Tibial nerve (tissue), 4 donors: ENCODE results near the gene HINT2. TPM values are rescaled to one million over a fixed set of nuclear protein-coding genes. Genes with fewer than 3 reads are reported as not detected.

Source experiments
- DNase-seq, 2 donors: peaks; one replicate each; pipeline ENCODE4 v3.0.0-alpha.2; 2019; ENCODE audit warnings: low spot score in 2 of 2
- H3K27ac ChIP-seq, 4 donors: fragments of 200-600 bp; sonication (generic) in 3 of 4; one replicate each; pipeline ENCODE4 v1.5.1; 2017 to 2019; ENCODE audit warnings: mild to moderate bottlenecking in 1 of 4
- H3K27me3 ChIP-seq, 2 donors: fragments of 200-600 bp; sonication (generic) in 1 of 2; one replicate each; pipeline versions ENCODE4 v1.5.1 to v1.6.0; 2017 to 2019
- H3K36me3 ChIP-seq, 3 donors: fragments of 200-600 bp; sonication (generic); one replicate each; pipeline ENCODE4 v1.5.1; 2018 to 2019
- H3K4me1 ChIP-seq, 4 donors: fragments of 200-600 bp; sonication (generic) in 3 of 4; one replicate each; pipeline ENCODE4 v1.5.1; 2017 to 2019
- H3K4me3 ChIP-seq, 4 donors: fragments of 200-600 bp; sonication (generic) in 3 of 4; one replicate each; pipeline ENCODE4 v1.5.1; 2017 to 2019; ENCODE audit warnings: mild to moderate bottlenecking in 1 of 4, moderate library complexity in 1 of 4
- H3K9me3 ChIP-seq, 4 donors: fragments of 200-600 bp; sonication (generic) in 3 of 4; one replicate each; pipeline ENCODE4 v1.5.1; 2017 to 2019
- CTCF ChIP-seq, 5 experiments: fragments of 200-600 bp in 3 of 5; fragments of 450-650 bp in 2 of 5; sonication (generic) in 3 of 5; IDR thresholded peaks; one replicate each; pipeline ENCODE4 v1.5.1; 2016 to 2019; ENCODE audit warnings: antibody characterized with exemption in 5 of 5, mild to moderate bottlenecking in 3 of 5, moderate library complexity in 2 of 5
- EP300 ChIP-seq, 2 donors: sonication (generic); formaldehyde crosslinking; IDR thresholded peaks; one replicate each; pipeline ENCODE4 v1.6.1; 2017; ENCODE audit warnings: antibody characterized with exemption in 2 of 2, mild to moderate bottlenecking in 1 of 2
- POLR2A ChIP-seq, 2 donors: fragments of 450-650 bp; IDR thresholded peaks; one replicate each; pipeline ENCODE4 v1.6.1; 2017; ENCODE audit warnings: antibody characterized with exemption in 2 of 2, mild to moderate bottlenecking in 2 of 2, moderate library complexity in 2 of 2
- WGBS, 2 donors: methylation state at CpG; one replicate each; pipeline ENCODE4 v1.1.5; 2018; 5-methylcytosine and 5-hydroxymethylcytosine counted together
- total RNA-seq, 4 donors: library from RNA; depleted of rRNA; stranded (reverse); fragments of >200 nt; gene quantifications; one replicate each; pipeline ENCODE4 v1.1.0, GENCODE V29; 2016

The HINT2 gene
- total RNA-seq, 4 donors from 2014 or later: 21.0 to 74.3 (median 35.9) TPM

GRCh38 chr9:35859990-35860339, 45.1 kb upstream of the HINT2 start:
- peak overlapping the region in 1 of 4 donors; percentile 18 for H3K27ac ChIP-seq
- H3K9me3 ChIP-seq: no peaks in the 10 kb centered on the region
- TF ChIP-seq POLR2A (IDR thresholded peaks at IDR 0.05) (no peak), EP300 (IDR thresholded peaks at IDR 0.05) (peak in 1 of 2 donors; percentile 22), CTCF (IDR thresholded peaks at IDR 0.05) (no peak)
- H3K36me3 ChIP-seq: peaks cover 0 to under 1% (median 0%) of the 10 kb centered on the region in 3 donors
- no peak overlapping the region for H3K4me3 ChIP-seq
- 41 to 48% methylated on average over 3 of the region's 3 CpGs for WGBS, 2 donors
- H3K27me3 ChIP-seq: no peaks in the 10 kb centered on the region
- H3K4me1 ChIP-seq: peaks cover 0 to 14% (median 0%) of the 10 kb centered on the region in 4 donors
- no peak for DNase-seq

DNA sequence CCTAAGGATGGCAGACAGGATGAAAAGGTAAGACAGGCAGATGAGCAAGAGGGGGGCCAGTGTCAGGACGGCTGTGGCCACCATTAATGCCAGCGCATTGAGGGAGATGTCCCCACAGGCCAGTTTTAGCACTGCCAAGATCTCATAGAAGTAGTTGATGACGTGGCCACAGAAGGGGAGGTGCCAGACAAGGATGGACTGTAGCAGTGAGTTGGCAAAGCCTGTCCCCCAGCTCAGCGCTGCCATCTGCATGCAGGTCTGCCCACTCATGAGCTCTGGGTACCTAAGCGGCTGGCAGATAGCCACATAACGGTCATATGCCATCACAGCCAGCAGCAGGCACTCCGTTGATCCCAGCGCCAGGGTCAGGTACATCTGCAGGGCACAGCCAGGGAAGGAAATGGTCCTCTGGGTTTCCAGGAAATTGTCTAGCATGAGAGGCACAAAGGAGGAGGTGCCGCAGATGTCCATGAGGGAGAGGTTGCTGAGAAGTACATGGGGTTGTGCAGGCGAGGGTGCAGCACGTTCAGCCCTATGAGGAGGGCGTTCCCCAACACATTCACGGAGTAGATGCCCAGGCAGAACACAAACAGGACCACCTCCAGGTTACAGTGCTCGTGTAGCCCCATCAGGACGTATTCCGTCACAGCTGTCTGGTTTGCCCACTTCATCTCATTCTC, 44.6 kb upstream of the HINT2 start:
- WGBS, 2 donors: 47 to 54% methylated on average over 11 to 16 of the region's 16 CpGs
- no peaks in the 10 kb centered on the region for H3K27me3 ChIP-seq
- no peak overlapping the region for H3K4me3 ChIP-seq
- DNase-seq: no peak
- TF ChIP-seq CTCF (IDR thresholded peaks at IDR 0.05) (no peak), EP300 (IDR thresholded peaks at IDR 0.05) (no peak), POLR2A (IDR thresholded peaks at IDR 0.05) (no peak)
- peaks cover 0 to 14% (median 0%) of the 10 kb centered on the region in 4 donors for H3K4me1 ChIP-seq
- peaks cover 0 to 5% (median 0%) of the 10 kb centered on the region in 3 donors for H3K36me3 ChIP-seq
- H3K27ac ChIP-seq: peak overlapping the region in 1 of 4 donors; percentile 7
- H3K9me3 ChIP-seq: no peaks in the 10 kb centered on the region

DNA sequence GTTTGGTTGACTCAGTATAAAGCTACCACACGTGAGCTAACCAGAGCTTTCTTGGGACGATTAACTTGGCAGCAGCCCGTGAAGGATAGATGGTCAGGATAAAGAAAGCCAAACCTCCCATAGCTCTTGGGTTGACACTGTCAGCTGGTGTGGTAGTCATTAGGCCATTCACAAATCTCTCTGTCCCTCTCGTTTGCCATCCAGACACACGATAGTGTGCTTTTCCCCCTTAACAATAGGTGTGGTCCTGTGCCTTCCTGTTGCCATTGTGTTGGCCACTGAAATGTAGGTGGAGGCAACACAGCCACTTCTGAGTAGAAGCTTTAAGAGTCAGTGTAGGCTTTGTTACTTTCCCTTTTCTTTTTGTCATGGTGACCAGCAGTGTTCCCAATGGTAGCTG, 43.6 kb upstream of the HINT2 start:
- no peak for TF ChIP-seq EP300 (IDR thresholded peaks at IDR 0.05)
- TF ChIP-seq CTCF (IDR thresholded peaks at IDR 0.05): no peak
- TF ChIP-seq POLR2A (IDR thresholded peaks at IDR 0.05): no peak
- H3K36me3 ChIP-seq: peaks cover 0 to 15% (median 0%) of the 10 kb centered on the region in 3 donors
- WGBS, 2 donors: 70 to 74% methylated on average over 5 of the region's 5 CpGs

GRCh38 chr9:35856882-35857281, 42.0 kb upstream of the HINT2 start:
- no peak for DNase-seq
- Histone ChIP-seq H3K4me3 (no peak overlapping the region), H3K27me3 (no peaks in the 10 kb centered on the region), H3K4me1 (peaks cover 0 to 14% (median 0%) of the 10 kb centered on the region in 4 donors), H3K36me3 (peaks cover 0 to 25% (median 0%) of the 10 kb centered on the region in 3 donors), H3K9me3 (no peaks in the 10 kb centered on the region), H3K27ac (no peak overlapping the region)
- 83 to 89% methylated on average over 5 of the region's 5 CpGs for WGBS, 2 donors
- TF ChIP-seq POLR2A (IDR thresholded peaks at IDR 0.05): no peak
- no peak for TF ChIP-seq EP300 (IDR thresholded peaks at IDR 0.05)
- TF ChIP-seq CTCF (IDR thresholded peaks at IDR 0.05): no peak

More for the DNA sequence above, 43.6 kb upstream of the HINT2 start:
- Histone ChIP-seq H3K9me3 (no peaks in the 10 kb centered on the region), H3K4me1 (peaks cover 0 to 14% (median 0%) of the 10 kb centered on the region in 4 donors), H3K27ac (no peak overlapping the region), H3K4me3 (no peak overlapping the region), H3K27me3 (no peaks in the 10 kb centered on the region)
- DNase-seq: no peak

DNA sequence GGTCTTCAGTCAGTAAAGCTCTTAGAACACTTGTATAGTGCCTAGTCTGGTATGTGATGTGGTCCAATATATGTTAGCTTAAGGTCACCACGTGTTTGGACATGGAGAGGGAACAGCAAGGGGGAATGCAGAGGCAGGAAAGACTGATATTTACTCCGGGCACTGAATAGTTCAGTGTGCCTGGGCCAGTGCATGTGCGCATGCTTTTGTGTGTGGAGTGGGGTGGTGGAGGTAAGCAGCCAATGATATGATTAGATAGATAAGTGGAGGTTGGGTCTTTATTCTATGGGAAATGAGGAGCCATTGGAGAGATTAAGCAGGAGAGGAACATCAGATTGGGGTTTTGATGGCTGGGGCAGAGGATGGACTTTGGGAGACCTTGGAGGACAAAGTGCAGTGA, 41.4 kb upstream of the HINT2 start:
- DNase-seq: no peak
- H3K36me3 ChIP-seq: peaks cover 0 to 25% (median 0%) of the 10 kb centered on the region in 3 donors
- H3K4me3 ChIP-seq: no peak overlapping the region
- no peak overlapping the region for H3K27ac ChIP-seq
- TF ChIP-seq CTCF (IDR thresholded peaks at IDR 0.05) (no peak), POLR2A (IDR thresholded peaks at IDR 0.05) (no peak), EP300 (IDR thresholded peaks at IDR 0.05) (no peak)
- no peaks in the 10 kb centered on the region for H3K9me3 ChIP-seq
- 82 to 84% methylated on average over 3 of the region's 3 CpGs for WGBS, 2 donors
- no peaks in the 10 kb centered on the region for H3K27me3 ChIP-seq
- H3K4me1 ChIP-seq: peaks cover 0 to 14% (median 0%) of the 10 kb centered on the region in 4 donors
